ENCODE data around the gene HP. TPM values are rescaled to one million over a fixed set of nuclear protein-coding genes. Genes with fewer than 3 reads are reported as not detected.

The HP gene
- total RNA-seq, 1 donor from 2014 or later, result not detected

DNA sequence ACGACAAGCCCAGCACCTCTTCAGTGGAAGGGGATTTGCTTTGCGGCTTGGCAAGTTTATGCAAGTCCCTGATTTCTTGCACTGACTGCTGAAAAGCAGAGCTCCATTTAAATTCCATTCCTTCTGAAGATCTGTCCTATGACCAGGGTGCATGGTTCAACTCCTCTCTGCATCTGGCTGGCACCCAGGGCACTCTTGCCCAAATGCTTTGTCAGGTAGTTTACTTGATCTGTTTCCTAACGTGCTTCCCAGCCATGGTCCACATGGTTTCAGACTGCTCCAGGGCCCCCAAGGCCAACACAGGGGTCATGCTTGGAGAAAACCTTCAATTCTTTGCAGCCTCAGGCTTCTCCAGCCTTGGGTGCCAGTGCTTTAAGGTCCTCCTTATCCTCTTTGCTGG lies 11.2 kb upstream of the HP start:
- TF ChIP-seq CTCF (IDR thresholded peaks at IDR 0.05; ENCODE audit: unreplicated experiment), result no peak
- H3K4me1 Mint-ChIP-seq (ENCODE audit: unreplicated experiment), result peaks cover 6% of the 10 kb centered on the region
- no peak for DNase-seq (ENCODE audit: low spot score)
- H3K4me3 Mint-ChIP-seq (ENCODE audit: unreplicated experiment), result no peak overlapping the region
- H3K9me3 Mint-ChIP-seq (ENCODE audit: unreplicated experiment), result no peaks in the 10 kb centered on the region
- H3K27me3 Mint-ChIP-seq (ENCODE audit: unreplicated experiment), result peaks cover 4% of the 10 kb centered on the region
- no peak overlapping the region for H3K27ac Mint-ChIP-seq (ENCODE audit: unreplicated experiment)
- H3K36me3 Mint-ChIP-seq (ENCODE audit: low read depth, unreplicated experiment), result no peaks in the 10 kb centered on the region

DNA sequence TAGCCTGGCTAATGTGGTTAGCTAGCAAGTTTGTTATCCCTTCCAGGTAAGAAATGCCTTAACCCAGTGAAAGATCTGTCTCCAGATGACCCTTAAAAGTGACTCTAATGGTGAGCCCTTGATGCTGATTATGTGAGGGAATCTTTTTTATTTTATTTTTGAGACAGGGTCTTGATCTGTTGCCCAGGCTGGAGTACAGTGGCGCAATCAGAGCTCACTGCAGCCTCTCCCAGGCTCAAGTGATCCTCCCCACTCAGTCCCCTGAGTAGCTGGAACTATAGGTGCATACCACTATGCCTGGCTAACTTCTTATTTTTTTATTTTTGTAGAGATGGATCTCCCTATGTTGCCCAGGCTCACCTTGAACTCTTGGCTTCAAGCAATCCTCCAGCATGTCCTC lies 10.8 kb upstream of the HP start:
- H3K27me3 Mint-ChIP-seq (ENCODE audit: unreplicated experiment), result peaks cover 4% of the 10 kb centered on the region
- H3K27ac Mint-ChIP-seq (ENCODE audit: unreplicated experiment), result no peak overlapping the region
- H3K9me3 Mint-ChIP-seq (ENCODE audit: unreplicated experiment), result no peaks in the 10 kb centered on the region
- no peak for DNase-seq (ENCODE audit: low spot score)
- H3K36me3 Mint-ChIP-seq (ENCODE audit: low read depth, unreplicated experiment), result no peaks in the 10 kb centered on the region
- no peak overlapping the region for H3K4me3 Mint-ChIP-seq (ENCODE audit: unreplicated experiment)
- peaks cover 6% of the 10 kb centered on the region for H3K4me1 Mint-ChIP-seq (ENCODE audit: unreplicated experiment)
- TF ChIP-seq CTCF (IDR thresholded peaks at IDR 0.05; ENCODE audit: unreplicated experiment), result no peak

GRCh38 chr16:72044296-72044695 lies 10.0 kb upstream of the HP start:
- Mint-ChIP-seq H3K27me3 (ENCODE audit: unreplicated experiment) (peaks cover 4% of the 10 kb centered on the region), H3K36me3 (ENCODE audit: low read depth, unreplicated experiment) (no peaks in the 10 kb centered on the region)
- DNase-seq (ENCODE audit: low spot score), result no peak

GRCh38 chr16:72044825-72045359 lies 9.4 kb upstream of the HP start:
- H3K4me1 Mint-ChIP-seq (ENCODE audit: unreplicated experiment), result peaks cover 6% of the 10 kb centered on the region
- no peaks in the 10 kb centered on the region for H3K9me3 Mint-ChIP-seq (ENCODE audit: unreplicated experiment)
- TF ChIP-seq CTCF (IDR thresholded peaks at IDR 0.05; ENCODE audit: unreplicated experiment), result no peak
- H3K27me3 Mint-ChIP-seq (ENCODE audit: unreplicated experiment), result peaks cover 4% of the 10 kb centered on the region
- no peak overlapping the region for H3K4me3 Mint-ChIP-seq (ENCODE audit: unreplicated experiment)
- no peak overlapping the region for H3K27ac Mint-ChIP-seq (ENCODE audit: unreplicated experiment)
- H3K36me3 Mint-ChIP-seq (ENCODE audit: low read depth, unreplicated experiment), result peaks cover 2% of the 10 kb centered on the region
- DNase-seq (ENCODE audit: low spot score), result no peak

More at GRCh38 chr16:72044296-72044695, 10.0 kb upstream of the HP start:
- Mint-ChIP-seq H3K27ac (ENCODE audit: unreplicated experiment) (no peak overlapping the region), H3K9me3 (ENCODE audit: unreplicated experiment) (no peaks in the 10 kb centered on the region), H3K4me3 (ENCODE audit: unreplicated experiment) (no peak overlapping the region), H3K4me1 (ENCODE audit: unreplicated experiment) (peaks cover 6% of the 10 kb centered on the region)
- no peak for TF ChIP-seq CTCF (IDR thresholded peaks at IDR 0.05; ENCODE audit: unreplicated experiment)

DNA sequence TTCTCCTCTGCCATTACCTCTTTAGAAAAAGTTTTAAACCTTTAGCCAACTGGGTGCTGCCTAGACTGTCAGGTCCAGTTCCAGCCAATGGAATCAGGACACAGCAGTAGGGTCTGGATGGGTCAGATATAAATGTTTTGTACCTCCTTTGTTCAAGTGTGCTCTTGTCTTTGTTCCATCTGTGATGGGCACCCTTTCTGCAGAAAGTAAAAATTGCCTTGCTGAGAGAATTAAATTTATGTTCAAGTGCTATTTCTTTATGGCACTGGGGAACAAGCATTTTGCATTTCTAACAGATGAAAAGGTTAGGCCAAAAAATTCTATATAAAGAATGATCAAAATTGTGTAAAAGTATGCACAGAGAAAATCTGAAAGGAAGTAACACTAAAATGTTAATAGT lies 5.2 kb upstream of the HP start:
- no peak for TF ChIP-seq CTCF (IDR thresholded peaks at IDR 0.05; ENCODE audit: unreplicated experiment)
- H3K36me3 Mint-ChIP-seq (ENCODE audit: low read depth, unreplicated experiment), result peaks cover 4% of the 10 kb centered on the region
- H3K4me3 Mint-ChIP-seq (ENCODE audit: unreplicated experiment), result no peak overlapping the region
- DNase-seq (ENCODE audit: low spot score), result no peak
- no peaks in the 10 kb centered on the region for H3K27me3 Mint-ChIP-seq (ENCODE audit: unreplicated experiment)
- H3K4me1 Mint-ChIP-seq (ENCODE audit: unreplicated experiment), result no peaks in the 10 kb centered on the region
- no peak overlapping the region for H3K27ac Mint-ChIP-seq (ENCODE audit: unreplicated experiment)
- H3K9me3 Mint-ChIP-seq (ENCODE audit: unreplicated experiment), result no peaks in the 10 kb centered on the region
